EH (cell line): ENCODE data around the gene MYBPC2.
A peak's percentile ranks its signal among the peaks of the same experiment; 100 is the strongest.

Experiments used
- DNase-seq: peaks from one replicate; pipeline ENCODE4 v3.0.0-alpha.2; 2015; ENCODE audit warnings: low read depth

Gene MYBPC2

DNA sequence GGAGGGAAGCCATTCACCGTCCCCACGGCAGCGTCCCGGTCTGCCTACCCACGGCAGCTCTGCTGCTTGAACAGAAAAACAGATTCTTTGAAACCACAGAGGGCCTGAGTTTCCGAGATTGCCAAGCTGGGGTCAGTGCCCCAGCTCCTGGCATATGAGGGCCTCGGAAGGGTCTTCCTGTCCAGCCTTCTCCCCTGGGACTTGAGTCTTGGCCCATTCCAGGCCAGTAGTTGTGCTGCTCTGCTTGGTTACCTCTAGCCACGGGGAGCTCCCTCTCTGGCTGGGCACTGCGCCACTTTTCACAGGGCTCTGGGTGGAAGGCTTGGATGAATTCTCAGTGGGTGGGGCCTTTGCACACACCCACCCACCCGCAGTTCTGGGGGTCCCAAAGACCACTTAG, 22.6 kb upstream of the MYBPC2 start:
- no peak for DNase-seq

DNA sequence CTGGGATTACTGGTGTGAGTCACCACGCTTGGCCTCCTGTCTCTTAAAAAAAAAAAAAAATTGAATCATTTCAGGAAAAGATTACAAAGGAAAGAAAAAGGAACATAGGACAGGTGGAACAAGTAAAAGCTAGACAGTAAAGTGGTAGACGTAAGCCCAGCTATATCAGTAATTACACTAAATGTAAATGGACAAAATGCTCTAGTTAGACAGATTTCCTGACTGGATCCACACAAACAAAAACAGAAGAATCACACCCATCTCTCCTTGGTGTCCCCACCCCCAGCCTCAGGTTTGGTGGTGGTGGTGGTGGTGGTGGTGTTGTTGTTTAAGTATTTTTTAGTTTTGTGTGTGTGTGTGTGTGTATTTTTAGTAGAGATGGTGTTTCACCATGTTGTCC, 20.3 kb upstream of the MYBPC2 start:
- DNase-seq, result no peak

DNA sequence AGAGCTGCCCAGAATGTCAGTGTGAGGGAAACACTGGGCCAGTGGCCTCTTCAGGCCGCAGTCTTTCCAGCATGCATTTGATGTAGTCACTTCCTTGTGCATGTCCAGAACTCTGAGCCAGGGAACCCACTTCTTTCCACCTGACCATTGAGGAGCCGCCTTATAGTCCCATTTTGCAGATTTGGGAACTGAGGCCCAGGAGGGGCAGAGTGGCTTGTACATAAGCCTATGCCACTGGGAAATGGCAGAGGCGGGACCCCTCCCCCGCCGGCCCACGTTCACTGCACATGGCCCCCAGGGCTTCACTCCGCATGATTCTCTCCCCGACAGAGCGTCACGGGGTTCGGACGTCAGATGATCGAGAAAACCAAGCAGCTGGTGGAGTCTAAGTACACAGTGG, 19.6 kb upstream of the MYBPC2 start:
- DNase-seq, result no peak

DNA sequence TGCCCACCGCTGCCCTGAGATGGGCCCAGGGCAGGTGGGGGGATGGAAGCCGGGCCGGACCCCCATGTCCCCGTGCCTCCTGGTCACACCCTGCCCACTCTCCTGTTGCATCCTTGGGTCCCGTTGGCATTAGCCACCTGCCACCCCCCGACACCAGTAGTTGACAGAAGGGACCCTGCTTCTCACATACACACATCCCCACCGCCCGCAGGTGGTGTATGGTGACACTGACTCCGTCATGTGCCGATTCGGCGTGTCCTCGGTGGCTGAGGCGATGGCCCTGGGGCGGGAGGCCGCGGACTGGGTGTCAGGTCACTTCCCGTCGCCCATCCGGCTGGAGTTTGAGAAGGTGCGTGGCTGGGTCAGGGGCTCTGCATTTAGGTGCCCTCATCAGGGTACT, 19.2 kb upstream of the MYBPC2 start:
- DNase-seq, result no peak

DNA sequence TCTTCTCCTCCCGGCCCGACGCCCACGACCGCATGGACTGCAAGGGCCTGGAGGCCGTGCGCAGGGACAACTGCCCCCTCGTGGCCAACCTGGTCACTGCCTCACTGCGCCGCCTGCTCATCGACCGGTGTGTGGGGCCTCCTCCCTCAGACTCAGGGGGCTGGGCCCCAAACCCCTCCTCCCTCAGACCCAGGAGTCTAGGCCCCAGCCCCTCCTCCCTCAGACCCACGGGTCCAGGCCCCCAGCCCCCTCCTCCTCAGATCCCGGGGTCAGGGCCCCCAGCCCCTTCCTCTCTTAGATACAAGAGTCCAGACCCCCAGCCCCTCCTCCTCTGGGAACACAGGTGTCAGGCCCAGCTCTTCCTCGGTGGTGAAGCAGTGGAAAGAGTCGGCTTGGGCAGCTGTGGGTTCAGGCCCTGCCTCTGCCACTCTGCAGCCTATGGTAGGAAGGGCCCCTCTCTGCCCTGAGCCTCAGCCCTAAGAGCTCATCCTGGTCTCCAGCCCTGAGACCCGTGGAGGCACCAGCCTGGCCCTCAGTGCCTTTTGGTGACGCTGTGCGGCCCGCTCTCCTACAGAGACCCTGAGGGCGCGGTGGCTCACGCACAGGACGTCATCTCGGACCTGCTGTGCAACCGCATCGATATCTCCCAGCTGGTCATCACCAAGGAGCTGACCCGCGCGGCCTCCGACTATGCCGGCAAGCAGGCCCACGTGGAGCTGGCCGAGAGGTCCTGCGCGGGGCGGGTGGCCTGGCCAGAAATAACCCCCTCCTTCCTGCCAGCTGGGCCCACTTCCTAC, 17.6 kb upstream of the MYBPC2 start:
- DNase-seq, result peak; percentile 52

DNA sequence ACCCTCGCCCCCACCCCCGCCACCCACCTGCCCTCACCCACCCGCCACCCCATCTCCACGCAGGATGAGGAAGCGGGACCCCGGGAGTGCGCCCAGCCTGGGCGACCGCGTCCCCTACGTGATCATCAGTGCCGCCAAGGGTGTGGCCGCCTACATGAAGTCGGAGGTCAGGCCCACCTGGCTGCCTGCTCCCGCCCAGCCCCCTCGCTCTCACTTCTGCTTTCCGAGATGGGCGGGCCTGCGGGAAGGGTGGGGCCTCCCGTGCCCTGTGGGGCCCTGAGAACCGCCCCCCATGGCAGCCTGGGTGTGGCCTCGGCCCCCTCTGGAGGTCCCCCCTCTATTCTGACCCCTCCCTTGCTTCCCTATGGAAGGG, 17.0 kb upstream of the MYBPC2 start:
- no peak for DNase-seq

DNA sequence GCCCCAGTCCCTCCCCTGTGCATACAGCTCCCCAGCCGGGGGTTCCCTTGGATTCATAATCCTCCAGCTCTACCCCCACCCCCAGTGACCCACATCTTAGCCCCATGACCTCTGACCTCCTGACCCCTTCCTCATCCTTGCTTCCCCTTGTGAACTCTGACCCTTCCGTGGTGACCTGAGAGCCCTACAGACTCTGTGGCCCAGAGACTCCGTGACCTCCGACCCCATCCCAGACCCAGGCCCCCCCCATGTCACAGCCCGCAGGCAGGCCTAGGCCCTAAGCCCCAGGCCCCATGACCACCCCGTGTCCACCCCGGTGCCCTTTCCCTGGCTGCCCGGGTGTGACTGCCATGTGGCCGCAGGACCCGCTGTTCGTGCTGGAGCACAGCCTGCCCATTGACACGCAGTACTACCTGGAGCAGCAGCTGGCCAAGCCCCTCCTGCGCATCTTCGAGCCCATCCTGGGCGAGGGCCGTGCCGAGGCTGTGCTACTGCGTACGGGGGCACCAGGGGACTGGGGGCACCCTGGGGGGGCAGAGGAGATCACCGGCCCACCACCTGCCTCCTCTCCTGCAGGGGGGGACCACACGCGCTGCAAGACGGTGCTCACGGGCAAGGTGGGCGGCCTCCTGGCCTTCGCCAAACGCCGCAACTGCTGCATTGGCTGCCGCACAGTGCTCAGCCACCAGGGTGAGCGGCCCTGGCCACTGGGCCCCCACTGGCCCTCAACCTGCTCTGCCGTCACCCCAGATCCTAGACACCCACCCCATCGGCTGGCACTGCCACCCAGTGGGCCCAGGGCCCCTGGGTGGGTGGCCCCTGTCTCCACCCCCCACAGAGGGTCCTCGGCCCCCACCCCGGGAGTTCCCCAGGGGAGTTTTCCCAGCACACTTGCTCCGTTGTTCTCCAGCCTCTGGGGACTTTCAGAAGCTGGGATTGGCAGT, 16.4 kb upstream of the MYBPC2 start:
- no peak for DNase-seq

DNA sequence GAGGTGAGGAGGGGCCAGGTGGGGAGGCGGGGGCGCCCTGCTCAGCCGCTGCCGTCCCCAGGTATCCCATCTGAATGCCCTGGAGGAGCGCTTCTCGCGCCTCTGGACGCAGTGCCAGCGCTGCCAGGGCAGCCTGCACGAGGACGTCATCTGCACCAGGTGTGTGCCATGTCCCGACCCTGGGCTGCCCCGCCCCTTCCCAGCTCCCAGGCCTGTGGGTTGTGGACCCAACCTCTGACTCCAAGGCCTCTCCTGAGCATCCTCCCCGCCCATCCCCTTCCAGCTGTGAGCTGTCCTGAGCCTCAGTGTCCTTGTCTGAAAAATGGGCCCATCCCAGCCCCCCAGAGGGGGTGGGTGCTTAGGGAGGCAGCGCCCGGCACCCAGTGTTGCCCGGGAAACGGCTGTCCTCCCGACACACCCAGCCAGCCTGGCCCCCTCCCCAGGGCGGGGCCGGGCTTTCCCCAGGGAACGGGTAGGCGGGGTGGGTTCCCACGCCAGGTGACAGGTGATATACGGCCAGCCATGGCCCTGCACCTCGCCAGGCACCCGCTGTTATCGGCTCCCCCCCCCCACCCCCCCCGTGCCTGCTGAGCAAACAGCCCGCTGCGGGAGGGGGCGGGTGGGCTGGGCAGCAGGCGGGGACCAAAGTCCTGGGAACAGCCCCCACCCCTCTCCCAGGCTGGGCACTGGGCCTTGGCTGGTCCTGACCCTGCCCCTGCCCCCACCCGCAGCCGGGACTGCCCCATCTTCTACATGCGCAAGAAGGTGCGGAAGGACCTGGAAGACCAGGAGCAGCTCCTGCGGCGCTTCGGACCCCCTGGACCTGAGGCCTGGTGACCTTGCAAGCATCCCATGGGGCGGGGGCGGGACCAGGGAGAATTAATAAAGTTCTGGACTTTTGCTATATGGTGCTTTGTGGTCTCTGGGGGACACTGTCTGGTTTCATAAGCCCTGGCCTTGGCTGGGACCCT, 15.3 kb upstream of the MYBPC2 start:
- DNase-seq, result no peak

DNA sequence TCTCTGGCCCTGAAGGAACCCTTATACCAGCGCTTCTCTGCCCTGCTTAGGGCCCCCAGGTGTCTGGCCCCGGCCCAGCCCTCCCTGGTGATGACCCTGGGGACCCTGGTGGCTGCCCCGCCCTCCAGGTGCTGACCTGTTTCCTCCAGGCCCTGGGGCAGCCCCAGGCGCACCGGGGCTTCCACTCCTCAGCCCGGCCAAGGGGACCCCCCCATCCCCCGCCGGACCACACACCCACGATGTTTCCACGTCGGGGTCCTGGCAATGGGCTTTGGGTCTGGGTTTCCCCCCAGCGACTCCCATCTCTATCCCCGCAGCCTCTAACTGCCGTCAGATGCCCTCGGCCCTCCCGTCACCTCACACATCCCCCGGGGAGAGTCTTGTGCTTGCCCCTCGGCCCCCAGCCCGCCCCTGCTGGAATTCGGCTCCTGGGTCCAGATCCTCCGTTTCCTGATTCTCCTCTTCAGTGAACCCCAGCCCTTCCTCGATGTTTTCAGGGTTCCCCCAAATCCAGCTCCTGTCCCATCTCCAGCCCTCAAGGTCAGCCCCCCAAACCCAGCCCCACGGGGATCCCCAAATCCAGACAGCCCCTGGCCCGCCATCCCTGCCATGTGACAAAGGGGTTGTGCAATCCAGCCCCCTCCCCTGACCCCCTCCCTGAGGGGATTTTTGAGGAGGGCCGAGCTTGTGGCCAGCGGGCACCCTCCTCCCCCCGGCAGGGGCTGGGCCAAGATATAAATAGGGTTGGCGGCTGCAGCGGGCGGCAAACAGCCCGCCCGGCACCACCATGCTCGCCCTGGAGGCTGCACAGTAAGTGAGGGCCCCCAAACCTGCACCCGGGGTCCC, 14.3 kb upstream of the MYBPC2 start, which contains the start of gene SPIB:
SPIB (plus strand) TSS at position 763 of the 846 bp plus-strand sequence; CDS start at position 788, 25 bp downstream.
- no peak for DNase-seq

DNA sequence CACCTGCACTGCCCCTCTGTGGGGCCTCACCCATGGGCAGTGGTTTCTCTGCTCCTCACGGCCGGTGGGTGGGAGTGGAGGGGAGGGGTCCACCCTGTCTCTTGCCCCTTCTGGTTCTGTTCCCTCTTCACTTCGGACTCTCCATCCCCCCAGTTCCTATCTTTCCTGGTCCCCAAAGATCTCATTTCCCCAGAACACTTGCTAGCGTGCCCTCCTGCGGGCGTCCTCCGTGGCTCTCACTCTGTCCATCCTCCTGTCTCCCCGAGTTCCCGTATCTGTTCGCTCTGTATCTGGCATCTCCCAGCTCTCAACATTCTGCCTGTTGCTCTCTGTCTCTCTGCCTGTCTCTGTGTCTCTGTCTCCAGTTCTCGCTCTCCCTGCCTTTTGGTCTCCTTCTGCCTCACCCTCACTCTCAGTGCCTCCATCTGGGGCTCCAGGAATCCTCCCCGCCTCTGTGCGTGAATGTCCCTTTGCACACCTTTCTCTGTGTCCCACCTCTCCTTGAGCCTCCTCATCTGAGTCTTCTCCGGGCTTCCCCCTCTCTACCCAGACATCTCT, 13.6 kb upstream of the MYBPC2 start:
- no peak for DNase-seq

DNA sequence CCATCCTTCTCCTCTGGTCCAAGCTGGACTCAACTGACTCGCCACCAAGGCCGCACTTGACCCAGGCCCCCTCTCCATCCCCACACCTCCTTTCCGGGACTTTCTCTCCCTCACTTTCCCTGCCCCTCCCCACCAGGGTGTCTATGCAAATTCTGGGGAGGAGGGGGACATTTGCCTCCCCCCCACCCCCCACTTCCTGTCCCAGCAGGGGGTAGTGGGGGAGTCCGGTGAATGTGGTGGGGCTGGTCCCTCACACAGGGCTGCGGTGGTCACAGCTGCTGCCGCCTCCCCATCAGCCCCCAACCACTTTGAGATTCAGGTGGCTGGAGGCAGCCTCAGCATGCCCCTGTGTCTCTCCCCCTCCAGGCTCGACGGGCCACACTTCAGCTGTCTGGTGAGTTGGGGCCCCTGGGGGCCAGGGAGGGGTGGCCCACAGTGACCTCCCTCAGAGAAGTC, 13.1 kb upstream of the MYBPC2 start:
- no peak for DNase-seq

DNA sequence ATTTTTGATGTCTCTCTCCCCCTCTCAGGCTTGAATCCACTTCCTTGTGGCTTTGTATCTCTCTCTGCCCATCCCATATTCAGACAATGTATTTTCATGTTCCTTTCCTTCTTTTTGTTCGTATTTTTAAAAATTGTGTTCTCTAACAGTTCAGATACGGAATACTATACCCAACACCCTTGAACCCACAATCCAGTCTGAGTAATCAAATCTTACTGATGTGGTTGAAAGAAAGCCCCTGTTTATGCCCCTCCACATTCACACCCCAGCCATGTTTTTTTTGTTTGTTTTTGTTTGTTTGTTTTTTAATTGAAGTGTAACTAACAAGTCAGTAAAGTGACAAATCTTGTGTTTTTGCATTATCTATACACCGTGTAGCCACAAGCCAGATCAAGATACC, 12.6 kb upstream of the MYBPC2 start:
- DNase-seq, result no peak

DNA sequence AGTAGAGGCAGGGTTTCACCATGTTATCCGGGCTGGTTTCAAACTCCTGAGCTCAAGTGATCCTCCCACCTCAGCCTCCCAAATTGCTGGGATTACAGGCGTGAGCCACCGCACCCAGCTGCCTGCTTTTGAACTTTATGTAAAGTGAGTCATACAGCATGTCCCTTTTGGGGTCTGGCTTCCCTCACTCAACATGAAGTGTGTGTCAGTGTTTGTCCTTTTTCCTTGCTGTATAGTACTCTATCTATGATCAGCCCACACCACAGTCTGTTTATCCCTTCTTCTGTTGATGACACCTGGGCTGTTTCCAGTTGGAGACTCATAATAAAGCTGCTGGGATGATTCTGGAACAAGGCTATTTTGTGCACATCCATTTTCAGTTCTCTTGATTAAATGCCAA, 11.9 kb upstream of the MYBPC2 start:
- DNase-seq, result no peak

DNA sequence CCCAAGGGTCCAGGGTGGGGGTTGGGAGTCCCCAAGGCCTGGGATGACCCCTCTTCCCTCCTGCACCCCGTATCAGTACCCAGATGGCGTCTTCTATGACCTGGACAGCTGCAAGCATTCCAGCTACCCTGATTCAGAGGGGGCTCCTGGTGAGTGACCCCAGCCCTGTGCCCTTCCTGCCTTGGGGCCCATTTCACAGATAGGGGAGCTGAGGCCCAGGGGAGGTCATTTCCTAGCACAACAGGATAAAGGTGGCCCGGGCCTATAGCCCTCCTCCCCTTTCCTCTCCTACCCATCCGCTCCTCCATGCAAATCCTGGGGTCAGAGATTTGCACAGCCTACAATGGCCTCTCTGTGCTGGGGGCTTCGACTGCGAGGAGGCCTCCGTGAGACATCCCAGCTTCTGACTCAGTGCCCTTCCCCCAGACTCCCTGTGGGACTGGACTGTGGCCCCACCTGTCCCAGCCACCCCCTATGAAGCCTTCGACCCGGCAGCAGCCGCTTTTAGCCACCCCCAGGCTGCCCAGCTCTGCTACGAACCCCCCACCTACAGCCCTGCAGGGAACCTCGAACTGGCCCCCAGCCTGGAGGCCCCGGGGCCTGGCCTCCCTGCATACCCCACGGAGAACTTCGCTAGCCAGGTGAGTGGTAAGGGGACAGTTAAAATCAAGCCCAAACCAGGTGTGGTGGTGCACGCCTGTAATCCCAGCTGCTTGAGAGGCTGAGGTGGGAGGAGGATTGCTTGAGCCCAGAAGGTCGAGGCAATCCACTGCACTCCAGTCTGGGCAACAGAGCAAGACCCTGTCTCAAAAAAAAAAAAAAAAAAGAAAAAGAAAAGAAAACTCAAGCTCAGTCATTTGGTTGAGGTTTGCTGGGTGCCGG, 10.1 kb upstream of the MYBPC2 start:
- DNase-seq, result no peak

DNA sequence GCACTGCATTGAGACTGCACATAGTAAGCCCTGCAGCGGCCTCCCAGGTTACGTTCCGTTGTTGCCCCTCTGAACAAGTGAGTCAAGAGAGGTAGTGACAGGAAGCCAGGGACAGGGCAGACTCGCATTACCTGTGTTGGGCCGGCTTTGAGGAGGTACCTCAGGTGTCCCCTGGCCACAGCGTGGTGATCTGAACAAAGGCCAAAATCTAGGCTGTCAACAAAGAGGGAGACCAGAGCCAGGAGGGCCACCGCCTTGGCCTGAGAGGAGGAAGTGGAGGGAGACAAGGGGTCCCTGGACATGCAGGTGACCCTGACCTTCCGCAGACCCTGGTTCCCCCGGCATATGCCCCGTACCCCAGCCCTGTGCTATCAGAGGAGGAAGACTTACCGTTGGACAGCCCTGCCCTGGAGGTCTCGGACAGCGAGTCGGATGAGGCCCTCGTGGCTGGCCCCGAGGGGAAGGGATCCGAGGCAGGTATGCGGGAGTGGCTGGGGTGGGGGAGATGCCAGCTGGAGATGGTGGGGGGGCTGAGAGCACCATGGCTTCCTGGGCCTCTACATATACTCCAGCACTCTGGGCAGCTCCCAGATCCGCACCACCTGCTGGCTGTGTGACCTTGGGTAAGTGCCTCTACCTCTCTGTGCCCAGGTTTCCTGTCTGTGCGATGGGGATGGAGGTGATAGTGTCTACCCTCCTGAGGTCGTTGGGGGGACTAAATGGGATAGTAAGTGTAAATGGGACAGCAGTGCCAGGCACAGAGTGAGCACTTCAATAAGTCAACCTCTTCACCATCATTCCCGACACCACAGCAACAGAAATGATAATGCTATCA, 9.2 kb upstream of the MYBPC2 start:
- no peak for DNase-seq

DNA sequence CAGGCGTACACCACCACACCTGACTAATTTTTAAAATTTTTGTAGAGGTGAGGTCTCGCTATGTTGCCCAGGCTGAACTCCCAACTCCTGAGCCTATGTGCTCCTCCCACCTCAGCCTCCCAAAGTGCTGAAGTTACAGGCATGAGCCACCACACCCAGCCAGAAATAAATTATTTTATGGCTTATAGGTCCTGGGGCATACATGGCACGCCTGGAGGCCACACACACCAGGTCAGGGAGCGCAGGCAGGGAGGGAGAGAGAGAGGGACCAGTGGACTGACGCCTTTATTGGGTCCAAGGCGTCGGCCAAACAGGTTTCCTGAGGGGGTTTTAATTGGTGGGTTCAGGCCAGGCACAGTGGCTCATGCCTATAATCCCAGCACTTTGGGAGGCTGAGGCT, 7.1 kb upstream of the MYBPC2 start:
- no peak for DNase-seq

DNA sequence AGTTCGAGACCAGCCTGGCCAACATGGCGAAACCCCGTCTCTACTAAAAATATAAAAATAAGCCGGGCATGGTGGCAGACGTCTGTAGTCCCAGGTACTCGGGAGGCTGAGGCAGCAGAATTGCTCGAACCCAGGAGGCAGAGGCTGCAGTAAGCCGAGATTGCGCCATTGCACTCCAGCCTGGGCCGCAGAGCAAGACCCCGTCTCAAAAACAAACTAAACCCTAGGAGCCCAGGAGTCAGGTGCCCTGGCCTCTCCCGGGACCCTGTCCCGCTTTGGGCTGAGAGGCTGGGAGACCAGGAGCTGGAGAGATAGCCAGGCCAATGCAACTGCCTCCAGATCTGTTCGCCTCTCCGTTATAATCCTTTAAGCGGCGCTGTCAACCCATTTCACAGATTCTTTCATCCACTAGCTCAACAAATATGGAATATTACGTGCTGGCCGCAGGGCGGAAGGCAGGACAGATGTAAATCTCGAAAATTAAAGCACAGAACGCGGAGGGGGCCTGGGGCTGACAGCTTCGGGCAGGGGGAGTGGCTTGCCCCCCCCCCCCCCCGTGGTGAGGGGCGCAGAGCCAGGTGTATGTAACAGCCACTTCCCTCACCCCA, 5.3 kb upstream of the MYBPC2 start:
- DNase-seq, result no peak

DNA sequence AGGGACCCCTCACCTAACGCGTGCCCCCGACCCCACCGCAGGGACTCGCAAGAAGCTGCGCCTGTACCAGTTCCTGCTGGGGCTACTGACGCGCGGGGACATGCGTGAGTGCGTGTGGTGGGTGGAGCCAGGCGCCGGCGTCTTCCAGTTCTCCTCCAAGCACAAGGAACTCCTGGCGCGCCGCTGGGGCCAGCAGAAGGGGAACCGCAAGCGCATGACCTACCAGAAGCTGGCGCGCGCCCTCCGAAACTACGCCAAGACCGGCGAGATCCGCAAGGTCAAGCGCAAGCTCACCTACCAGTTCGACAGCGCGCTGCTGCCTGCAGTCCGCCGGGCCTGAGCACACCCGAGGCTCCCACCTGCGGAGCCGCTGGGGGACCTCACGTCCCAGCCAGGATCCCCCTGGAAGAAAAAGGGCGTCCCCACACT, 4.7 kb upstream of the MYBPC2 start:
- peak; percentile 60 for DNase-seq
